Measurements from ENCODE around the gene MAP3K7. TPM values are rescaled to one million over a fixed set of nuclear protein-coding genes. Genes with fewer than 3 reads are reported as not detected.

The MAP3K7 gene
- total RNA-seq, 1 donor from 2014 or later, result 40.5 TPM

DNA sequence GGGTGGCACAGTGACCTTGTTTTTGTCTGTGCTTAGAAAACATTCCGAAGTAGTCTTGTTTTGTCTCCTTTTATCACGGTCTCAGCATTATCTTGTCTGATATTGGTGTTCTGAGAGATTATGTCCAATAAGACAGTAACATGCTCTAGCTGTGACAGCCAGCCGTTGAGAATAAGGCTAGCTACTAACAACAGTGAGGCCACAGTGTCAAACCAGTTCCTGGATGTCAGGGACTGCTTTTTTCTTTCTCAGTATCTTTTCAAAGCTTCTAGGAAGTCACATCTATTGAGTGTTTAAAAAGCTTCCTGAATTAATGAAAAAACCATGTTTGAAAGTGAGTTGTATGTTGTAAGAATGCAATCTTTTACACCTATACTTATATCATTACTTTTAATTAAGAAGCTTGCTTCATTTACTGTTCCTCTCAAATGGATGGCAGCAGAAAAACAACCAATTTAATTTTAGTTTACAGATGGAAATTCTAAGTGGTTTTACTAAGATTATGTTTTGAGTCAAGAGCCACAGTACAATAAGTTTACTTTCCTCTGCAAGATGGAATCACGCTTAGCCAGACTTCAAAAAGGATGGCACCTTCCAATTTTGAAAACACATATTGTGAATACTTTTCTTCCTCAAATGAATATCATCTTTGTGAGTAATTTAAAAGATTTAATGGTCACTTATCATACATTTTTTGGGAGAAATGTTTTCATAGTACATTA is 53.1 kb downstream of the MAP3K7 start:
- H3K27me3 Mint-ChIP-seq (ENCODE audit: unreplicated experiment), result no peaks in the 10 kb centered on the region
- no peak overlapping the region for H3K27ac Mint-ChIP-seq (ENCODE audit: unreplicated experiment)
- no peaks in the 10 kb centered on the region for H3K9me3 Mint-ChIP-seq (ENCODE audit: unreplicated experiment)
- no peaks in the 10 kb centered on the region for H3K4me1 Mint-ChIP-seq (ENCODE audit: unreplicated experiment)
- DNase-seq (ENCODE audit: low spot score), result no peak
- TF ChIP-seq CTCF (IDR thresholded peaks at IDR 0.05; ENCODE audit: unreplicated experiment), result no peak
- H3K36me3 Mint-ChIP-seq (ENCODE audit: low read depth, unreplicated experiment), result peaks cover 4% of the 10 kb centered on the region
- no peak overlapping the region for H3K4me3 Mint-ChIP-seq (ENCODE audit: unreplicated experiment)

DNA sequence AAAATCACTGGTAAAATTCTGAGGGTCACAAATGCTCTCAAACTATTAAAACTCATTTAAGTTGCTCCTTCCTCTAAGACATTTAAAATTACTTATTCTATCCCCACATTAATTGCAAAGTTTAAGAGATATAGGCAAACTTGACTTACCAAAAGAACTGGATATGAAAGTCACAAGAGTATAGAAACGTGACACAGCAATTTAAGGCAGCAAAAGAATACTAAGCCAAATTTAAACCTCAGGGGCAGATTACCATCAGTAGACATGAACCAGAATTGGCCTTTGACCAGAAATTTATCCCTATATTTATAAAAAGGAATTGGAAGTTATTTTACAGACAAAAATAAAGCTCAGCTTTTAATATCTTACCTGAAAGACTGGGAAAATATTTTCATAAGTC is 56.0 kb downstream of the MAP3K7 start:
- Mint-ChIP-seq H3K36me3 (ENCODE audit: low read depth, unreplicated experiment) (peaks cover 4% of the 10 kb centered on the region), H3K4me1 (ENCODE audit: unreplicated experiment) (no peaks in the 10 kb centered on the region), H3K27me3 (ENCODE audit: unreplicated experiment) (no peaks in the 10 kb centered on the region), H3K27ac (ENCODE audit: unreplicated experiment) (no peak overlapping the region), H3K4me3 (ENCODE audit: unreplicated experiment) (no peak overlapping the region), H3K9me3 (ENCODE audit: unreplicated experiment) (no peaks in the 10 kb centered on the region)
- no peak for TF ChIP-seq CTCF (IDR thresholded peaks at IDR 0.05; ENCODE audit: unreplicated experiment)
- DNase-seq (ENCODE audit: low spot score), result no peak

GRCh38 chr6:90525421-90525820 is 61.5 kb downstream of the MAP3K7 start:
- Mint-ChIP-seq H3K4me1 (ENCODE audit: unreplicated experiment) (peaks cover 14% of the 10 kb centered on the region), H3K27me3 (ENCODE audit: unreplicated experiment) (peaks cover 1% of the 10 kb centered on the region), H3K27ac (ENCODE audit: unreplicated experiment) (no peak overlapping the region), H3K36me3 (ENCODE audit: low read depth, unreplicated experiment) (no peaks in the 10 kb centered on the region), H3K9me3 (ENCODE audit: unreplicated experiment) (no peaks in the 10 kb centered on the region), H3K4me3 (ENCODE audit: unreplicated experiment) (no peak overlapping the region)
- no peak for DNase-seq (ENCODE audit: low spot score)
- no peak for TF ChIP-seq CTCF (IDR thresholded peaks at IDR 0.05; ENCODE audit: unreplicated experiment)

DNA sequence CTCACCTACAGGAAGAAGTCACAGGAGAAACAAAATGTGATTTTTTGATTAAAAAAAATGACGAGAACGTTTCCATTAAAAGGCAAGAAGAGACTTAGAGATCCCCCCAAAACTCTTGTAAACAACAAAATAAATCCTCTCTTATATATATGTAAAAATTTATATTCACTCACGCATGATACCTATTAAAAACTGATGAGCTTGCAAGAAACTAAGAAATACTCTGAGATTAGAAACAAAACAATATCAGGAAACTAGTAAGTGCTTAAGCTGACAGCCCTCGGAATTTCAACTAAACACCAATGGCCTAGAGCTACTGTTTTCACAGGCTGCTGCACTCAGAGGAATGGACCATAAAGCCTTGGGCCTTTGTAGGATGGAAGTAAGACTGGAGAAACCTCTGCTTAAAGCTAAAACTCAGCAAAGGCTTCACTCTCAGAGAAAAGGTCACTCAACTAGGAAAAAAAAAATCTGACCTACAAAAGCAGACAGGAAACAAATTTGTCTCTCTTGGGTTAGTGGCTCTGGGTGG is 63.0 kb downstream of the MAP3K7 start:
- Mint-ChIP-seq H3K27ac (ENCODE audit: unreplicated experiment) (peak overlapping the region; percentile 95), H3K9me3 (ENCODE audit: unreplicated experiment) (no peaks in the 10 kb centered on the region), H3K4me1 (ENCODE audit: unreplicated experiment) (peaks cover 14% of the 10 kb centered on the region), H3K36me3 (ENCODE audit: low read depth, unreplicated experiment) (no peaks in the 10 kb centered on the region), H3K4me3 (ENCODE audit: unreplicated experiment) (peak overlapping the region; percentile 7), H3K27me3 (ENCODE audit: unreplicated experiment) (peaks cover 1% of the 10 kb centered on the region)
- no peak for TF ChIP-seq CTCF (IDR thresholded peaks at IDR 0.05; ENCODE audit: unreplicated experiment)
- DNase-seq (ENCODE audit: low spot score), result no peak

DNA sequence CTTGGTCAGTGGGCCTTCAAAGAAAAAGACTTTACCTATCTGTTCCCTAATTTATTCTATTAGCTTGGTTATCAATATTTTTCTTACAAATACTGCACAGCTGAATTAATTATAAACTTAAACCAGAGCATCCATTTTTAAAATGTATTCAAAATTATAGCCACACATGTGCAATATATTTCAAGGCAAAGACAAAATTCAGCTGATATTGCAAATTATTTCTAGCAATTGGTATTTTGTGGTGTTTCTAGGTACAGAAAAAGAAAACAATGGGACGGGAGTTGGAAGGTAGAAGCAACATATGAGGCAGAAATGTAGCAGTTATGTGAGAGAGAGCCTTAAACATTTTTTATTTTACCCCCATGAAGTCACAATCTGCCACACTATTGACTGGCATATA is 64.9 kb downstream of the MAP3K7 start:
- Mint-ChIP-seq H3K27me3 (ENCODE audit: unreplicated experiment) (peaks cover 1% of the 10 kb centered on the region), H3K4me3 (ENCODE audit: unreplicated experiment) (no peak overlapping the region), H3K36me3 (ENCODE audit: low read depth, unreplicated experiment) (no peaks in the 10 kb centered on the region), H3K4me1 (ENCODE audit: unreplicated experiment) (peaks cover 14% of the 10 kb centered on the region), H3K27ac (ENCODE audit: unreplicated experiment) (no peak overlapping the region), H3K9me3 (ENCODE audit: unreplicated experiment) (no peaks in the 10 kb centered on the region)
- DNase-seq (ENCODE audit: low spot score), result no peak
- no peak for TF ChIP-seq CTCF (IDR thresholded peaks at IDR 0.05; ENCODE audit: unreplicated experiment)
